ENCODE measurements around the gene TCF4.

- no peak for TF ChIP-seq POLR2AphosphoS5 (IDR thresholded peaks at IDR 0.05; ENCODE audit: low read depth)
- TF ChIP-seq GABPA (IDR thresholded peaks at IDR 0.05; ENCODE audit: low read depth) = no peak
- TF ChIP-seq, protein P1, sequence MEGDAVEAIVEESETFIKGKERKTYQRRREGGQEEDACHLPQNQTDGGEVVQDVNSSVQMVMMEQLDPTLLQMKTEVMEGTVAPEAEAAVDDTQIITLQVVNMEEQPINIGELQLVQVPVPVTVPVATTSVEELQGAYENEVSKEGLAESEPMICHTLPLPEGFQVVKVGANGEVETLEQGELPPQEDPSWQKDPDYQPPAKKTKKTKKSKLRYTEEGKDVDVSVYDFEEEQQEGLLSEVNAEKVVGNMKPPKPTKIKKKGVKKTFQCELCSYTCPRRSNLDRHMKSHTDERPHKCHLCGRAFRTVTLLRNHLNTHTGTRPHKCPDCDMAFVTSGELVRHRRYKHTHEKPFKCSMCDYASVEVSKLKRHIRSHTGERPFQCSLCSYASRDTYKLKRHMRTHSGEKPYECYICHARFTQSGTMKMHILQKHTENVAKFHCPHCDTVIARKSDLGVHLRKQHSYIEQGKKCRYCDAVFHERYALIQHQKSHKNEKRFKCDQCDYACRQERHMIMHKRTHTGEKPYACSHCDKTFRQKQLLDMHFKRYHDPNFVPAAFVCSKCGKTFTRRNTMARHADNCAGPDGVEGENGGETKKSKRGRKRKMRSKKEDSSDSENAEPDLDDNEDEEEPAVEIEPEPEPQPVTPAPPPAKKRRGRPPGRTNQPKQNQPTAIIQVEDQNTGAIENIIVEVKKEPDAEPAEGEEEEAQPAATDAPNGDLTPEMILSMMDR (IDR thresholded peaks at IDR 0.05; ENCODE audit: insufficient read depth, low read length) = no peak
- TF ChIP-seq, protein P2, sequence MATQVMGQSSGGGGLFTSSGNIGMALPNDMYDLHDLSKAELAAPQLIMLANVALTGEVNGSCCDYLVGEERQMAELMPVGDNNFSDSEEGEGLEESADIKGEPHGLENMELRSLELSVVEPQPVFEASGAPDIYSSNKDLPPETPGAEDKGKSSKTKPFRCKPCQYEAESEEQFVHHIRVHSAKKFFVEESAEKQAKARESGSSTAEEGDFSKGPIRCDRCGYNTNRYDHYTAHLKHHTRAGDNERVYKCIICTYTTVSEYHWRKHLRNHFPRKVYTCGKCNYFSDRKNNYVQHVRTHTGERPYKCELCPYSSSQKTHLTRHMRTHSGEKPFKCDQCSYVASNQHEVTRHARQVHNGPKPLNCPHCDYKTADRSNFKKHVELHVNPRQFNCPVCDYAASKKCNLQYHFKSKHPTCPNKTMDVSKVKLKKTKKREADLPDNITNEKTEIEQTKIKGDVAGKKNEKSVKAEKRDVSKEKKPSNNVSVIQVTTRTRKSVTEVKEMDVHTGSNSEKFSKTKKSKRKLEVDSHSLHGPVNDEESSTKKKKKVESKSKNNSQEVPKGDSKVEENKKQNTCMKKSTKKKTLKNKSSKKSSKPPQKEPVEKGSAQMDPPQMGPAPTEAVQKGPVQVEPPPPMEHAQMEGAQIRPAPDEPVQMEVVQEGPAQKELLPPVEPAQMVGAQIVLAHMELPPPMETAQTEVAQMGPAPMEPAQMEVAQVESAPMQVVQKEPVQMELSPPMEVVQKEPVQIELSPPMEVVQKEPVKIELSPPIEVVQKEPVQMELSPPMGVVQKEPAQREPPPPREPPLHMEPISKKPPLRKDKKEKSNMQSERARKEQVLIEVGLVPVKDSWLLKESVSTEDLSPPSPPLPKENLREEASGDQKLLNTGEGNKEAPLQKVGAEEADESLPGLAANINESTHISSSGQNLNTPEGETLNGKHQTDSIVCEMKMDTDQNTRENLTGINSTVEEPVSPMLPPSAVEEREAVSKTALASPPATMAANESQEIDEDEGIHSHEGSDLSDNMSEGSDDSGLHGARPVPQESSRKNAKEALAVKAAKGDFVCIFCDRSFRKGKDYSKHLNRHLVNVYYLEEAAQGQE (IDR thresholded peaks at IDR 0.05; ENCODE audit: insufficient replicate concordance, low read depth) = no peak
- TF ChIP-seq SPI1 (IDR thresholded peaks at IDR 0.05; ENCODE audit: borderline replicate concordance, low read depth) = no peak
Observed at GRCh38 chr18:55250768-55251173, 337.2 kb downstream of the TCF4 start.

Measured in HL-60 (cell line).